Uterus (tissue), 2 donors: Measurements from ENCODE around the gene KCNH2.

ENCODE experiments used
- POLR2A ChIP-seq, 2 donors: fragments of 450-650 bp; IDR thresholded peaks; one replicate each; pipeline ENCODE4 v1.6.1; 2016; ENCODE audit warnings: antibody characterized with exemption in 2 of 2, mild to moderate bottlenecking in 1 of 2, moderate library complexity in 1 of 2
- TF ChIP-seq, protein P1 (sequence below), 4 experiments: fragments of 200-600 bp in 2 of 4; fragments of 450-650 bp in 2 of 4; sonication (generic) in 2 of 4; IDR thresholded peaks; one replicate each; pipeline ENCODE4 v1.5.1; 2016 to 2019; ENCODE audit warnings: antibody characterized with exemption in 4 of 4, mild to moderate bottlenecking in 2 of 4, moderate library complexity in 1 of 4

DNA sequence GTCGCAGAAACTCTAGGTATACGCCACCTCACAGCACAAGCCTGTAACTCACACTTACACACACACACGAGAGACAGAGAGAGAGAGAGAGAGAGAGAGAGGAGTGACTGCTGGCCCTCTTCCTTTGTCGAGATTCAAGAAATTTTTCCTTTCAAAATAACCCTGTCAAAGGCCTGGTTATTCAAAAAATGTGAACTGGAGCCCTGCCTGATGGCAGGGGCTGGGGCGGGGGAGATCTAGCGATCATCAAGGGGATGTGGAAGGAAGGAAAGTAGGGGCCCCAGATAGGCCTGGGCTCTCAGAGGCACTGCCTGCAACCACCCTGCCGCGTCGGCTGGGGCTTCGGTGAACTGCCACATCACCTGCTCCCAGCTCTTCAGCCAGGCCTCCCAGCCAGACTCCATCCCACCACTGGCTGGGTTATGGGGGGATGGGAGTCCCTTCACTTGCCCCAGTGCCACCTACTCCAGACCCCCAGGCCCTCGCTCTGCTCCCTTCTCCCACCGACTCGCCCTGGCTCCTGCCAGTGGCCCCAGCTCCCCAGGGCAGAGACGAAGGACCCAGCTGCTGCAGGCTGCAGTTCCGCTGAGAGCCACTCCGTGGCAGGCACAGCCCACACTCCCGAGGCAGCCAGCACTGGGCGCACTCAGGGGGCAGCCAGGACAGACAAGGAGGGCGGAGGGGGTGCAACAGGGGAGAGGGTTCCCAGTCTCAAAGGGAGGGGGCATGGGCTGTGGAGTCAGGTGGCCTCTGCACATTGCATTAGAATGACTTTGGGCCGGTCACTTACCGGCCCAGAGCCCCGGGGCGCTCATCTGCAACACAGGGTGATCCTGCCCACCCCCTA, 15.3 kb downstream of the KCNH2 start:
- no peak for TF ChIP-seq POLR2A (IDR thresholded peaks at IDR 0.05)
- TF ChIP-seq, protein P1, sequence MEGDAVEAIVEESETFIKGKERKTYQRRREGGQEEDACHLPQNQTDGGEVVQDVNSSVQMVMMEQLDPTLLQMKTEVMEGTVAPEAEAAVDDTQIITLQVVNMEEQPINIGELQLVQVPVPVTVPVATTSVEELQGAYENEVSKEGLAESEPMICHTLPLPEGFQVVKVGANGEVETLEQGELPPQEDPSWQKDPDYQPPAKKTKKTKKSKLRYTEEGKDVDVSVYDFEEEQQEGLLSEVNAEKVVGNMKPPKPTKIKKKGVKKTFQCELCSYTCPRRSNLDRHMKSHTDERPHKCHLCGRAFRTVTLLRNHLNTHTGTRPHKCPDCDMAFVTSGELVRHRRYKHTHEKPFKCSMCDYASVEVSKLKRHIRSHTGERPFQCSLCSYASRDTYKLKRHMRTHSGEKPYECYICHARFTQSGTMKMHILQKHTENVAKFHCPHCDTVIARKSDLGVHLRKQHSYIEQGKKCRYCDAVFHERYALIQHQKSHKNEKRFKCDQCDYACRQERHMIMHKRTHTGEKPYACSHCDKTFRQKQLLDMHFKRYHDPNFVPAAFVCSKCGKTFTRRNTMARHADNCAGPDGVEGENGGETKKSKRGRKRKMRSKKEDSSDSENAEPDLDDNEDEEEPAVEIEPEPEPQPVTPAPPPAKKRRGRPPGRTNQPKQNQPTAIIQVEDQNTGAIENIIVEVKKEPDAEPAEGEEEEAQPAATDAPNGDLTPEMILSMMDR (IDR thresholded peaks at IDR 0.05) = peak; percentile 88 to 96 (median 95)
